ENCODE data around the gene FCRL5. TPM values are rescaled to one million over a fixed set of nuclear protein-coding genes. Genes with fewer than 3 reads are reported as not detected.

FCRL5 gene
- total and polyA plus RNA-seq, 2 experiments from 2014 or later, result not detected

DNA sequence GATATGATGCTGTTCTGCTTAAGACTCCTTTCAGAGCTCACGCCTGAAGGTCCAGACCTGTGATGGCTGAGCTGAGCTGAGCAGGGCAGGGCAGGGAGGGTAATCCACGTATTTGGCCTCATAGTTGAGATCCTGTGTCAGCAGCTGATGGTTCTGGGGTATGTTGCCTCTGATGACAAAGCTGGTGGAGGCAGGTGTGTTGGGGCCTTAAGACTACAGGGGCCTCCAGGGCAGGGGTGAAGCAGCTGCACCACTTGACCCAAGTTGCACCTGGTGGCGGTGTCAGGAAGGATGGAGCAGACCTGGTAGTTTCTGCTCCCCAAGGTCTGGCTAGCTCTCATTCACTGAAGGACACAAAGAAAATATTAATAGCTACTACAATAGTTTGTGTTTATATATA is 57.0 kb downstream of the FCRL5 start:
- no peak overlapping the region for H2AFZ ChIP-seq
- 90% methylated on average over 3 of the region's 3 CpGs for WGBS (ENCODE audit: low lambda C conversion rate, missing lambda C conversion rate)
- H3K9me3 ChIP-seq (ENCODE audit: low read depth), result no peaks in the 10 kb centered on the region
- H3K79me2 ChIP-seq, result no peaks in the 10 kb centered on the region
- no peaks in the 10 kb centered on the region for H3K27me3 ChIP-seq
- no peaks in the 10 kb centered on the region for H3K9me2 ChIP-seq (replicated peaks; ENCODE audit: insufficient read depth)
- no peak overlapping the region for H3K4me2 ChIP-seq
- no peak overlapping the region for H3K4me3 ChIP-seq
- no peaks in the 10 kb centered on the region for H3K36me3 ChIP-seq (replicated peaks; ENCODE audit: insufficient read depth, low read depth)
- peaks cover 20% of the 10 kb centered on the region for H3K4me1 ChIP-seq (ENCODE audit: insufficient read depth)
- no peak overlapping the region for H3K27ac ChIP-seq
- H4K20me1 ChIP-seq (ENCODE audit: insufficient read depth, poor library complexity, severe bottlenecking), result no peaks in the 10 kb centered on the region
- no peak for DNase-seq (ENCODE audit: low spot score)
- TF ChIP-seq CTCF (IDR thresholded peaks at IDR 0.05; ENCODE audit: poor library complexity), result no peak
- TF ChIP-seq EZH2 (IDR thresholded peaks at IDR 0.05; ENCODE audit: borderline replicate concordance), result no peak
- no peak for TF ChIP-seq EZH2phosphoT487 (IDR thresholded peaks at IDR 0.05; ENCODE audit: low read depth, severe bottlenecking, unreplicated experiment)

- Histone ChIP-seq H3K4me3 (no peak overlapping the region), H3K9me3 (ENCODE audit: low read depth) (no peaks in the 10 kb centered on the region), H3K27ac (no peak overlapping the region), H3K27me3 (no peaks in the 10 kb centered on the region), H2AFZ (no peak overlapping the region), H4K20me1 (ENCODE audit: insufficient read depth, poor library complexity, severe bottlenecking) (no peaks in the 10 kb centered on the region), H3K79me2 (no peaks in the 10 kb centered on the region), H3K9me2 (replicated peaks; ENCODE audit: insufficient read depth) (no peaks in the 10 kb centered on the region), H3K36me3 (replicated peaks; ENCODE audit: insufficient read depth, low read depth) (no peaks in the 10 kb centered on the region), H3K4me2 (no peak overlapping the region), H3K4me1 (ENCODE audit: insufficient read depth) (peaks cover 8% of the 10 kb centered on the region)
- TF ChIP-seq CTCF (IDR thresholded peaks at IDR 0.05; ENCODE audit: poor library complexity) (no peak), EZH2 (IDR thresholded peaks at IDR 0.05; ENCODE audit: borderline replicate concordance) (no peak), EZH2phosphoT487 (IDR thresholded peaks at IDR 0.05; ENCODE audit: low read depth, severe bottlenecking, unreplicated experiment) (no peak)
- no peak for DNase-seq (ENCODE audit: low spot score)
- 71% methylated on average over 4 of the region's 4 CpGs for WGBS (ENCODE audit: low lambda C conversion rate, missing lambda C conversion rate)
Observed at GRCh38 chr1:157494093-157494492, 58.2 kb downstream of the FCRL5 start.

DNA sequence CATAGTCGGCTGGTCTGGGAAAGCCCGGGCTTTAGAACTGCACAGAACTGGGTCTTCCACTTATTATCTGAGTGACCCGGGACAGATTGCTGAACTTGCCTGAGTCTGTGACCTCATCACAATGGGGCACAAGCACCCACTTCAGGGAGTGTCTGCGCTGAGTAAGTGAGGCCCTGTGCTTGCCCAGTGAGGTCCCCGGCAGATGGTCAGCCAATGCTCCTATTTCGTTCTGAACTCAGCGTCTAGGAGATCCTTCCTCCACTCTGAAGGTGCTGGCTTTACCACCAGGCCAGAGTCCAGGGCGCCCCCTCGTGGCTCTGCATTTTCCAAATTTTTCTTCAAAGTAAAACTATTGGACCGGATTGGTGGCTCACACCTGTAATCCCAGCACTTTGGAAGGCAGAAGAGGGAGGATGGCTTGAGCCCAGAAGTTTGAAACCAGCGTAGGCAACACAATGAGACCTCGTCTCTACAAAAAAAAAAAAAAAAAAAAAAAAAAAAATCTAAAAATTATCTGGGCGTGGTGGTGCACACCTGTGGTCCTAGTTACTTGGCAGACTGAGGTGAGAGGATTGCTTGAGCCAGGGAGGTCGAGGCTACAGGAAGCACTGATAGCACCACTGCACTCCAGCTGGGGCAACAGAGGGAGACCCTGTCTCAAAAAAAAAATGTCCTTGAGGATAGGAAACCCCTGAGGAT is 61.7 kb downstream of the FCRL5 start:
- Histone ChIP-seq H3K9me3 (ENCODE audit: low read depth) (no peaks in the 10 kb centered on the region), H3K9me2 (replicated peaks; ENCODE audit: insufficient read depth) (no peaks in the 10 kb centered on the region), H3K4me3 (no peak overlapping the region), H3K36me3 (replicated peaks; ENCODE audit: insufficient read depth, low read depth) (no peaks in the 10 kb centered on the region), H3K4me2 (no peak overlapping the region), H4K20me1 (ENCODE audit: insufficient read depth, poor library complexity, severe bottlenecking) (no peaks in the 10 kb centered on the region), H3K27ac (no peak overlapping the region), H3K27me3 (no peaks in the 10 kb centered on the region), H3K79me2 (no peaks in the 10 kb centered on the region), H3K4me1 (ENCODE audit: insufficient read depth) (no peaks in the 10 kb centered on the region), H2AFZ (no peak overlapping the region)
- TF ChIP-seq CTCF (IDR thresholded peaks at IDR 0.05; ENCODE audit: poor library complexity) (peak; percentile 68), EZH2phosphoT487 (IDR thresholded peaks at IDR 0.05; ENCODE audit: low read depth, severe bottlenecking, unreplicated experiment) (no peak)
- 47% methylated on average over 14 of the region's 14 CpGs for WGBS (ENCODE audit: low lambda C conversion rate, missing lambda C conversion rate)
- DNase-seq (ENCODE audit: low spot score), result peak; percentile 81
